Ammon's horn (tissue), 1 donor: ENCODE data around the gene NUAK2.
A peak's percentile ranks its signal among the peaks of the same experiment; 100 is the strongest.

Experiments used
- DNase-seq: peaks from one replicate; pipeline ENCODE4 v3.0.0-alpha.2; 2016; ENCODE audit warnings: low spot score

Gene NUAK2

GRCh38 chr1:205346956-205347574 lies 25.5 kb upstream of the NUAK2 start:
- no peak for DNase-seq

- no peak for DNase-seq
These were observed 24.2 kb upstream of the NUAK2 start for GRCh38 chr1:205345761-205346160.

DNA sequence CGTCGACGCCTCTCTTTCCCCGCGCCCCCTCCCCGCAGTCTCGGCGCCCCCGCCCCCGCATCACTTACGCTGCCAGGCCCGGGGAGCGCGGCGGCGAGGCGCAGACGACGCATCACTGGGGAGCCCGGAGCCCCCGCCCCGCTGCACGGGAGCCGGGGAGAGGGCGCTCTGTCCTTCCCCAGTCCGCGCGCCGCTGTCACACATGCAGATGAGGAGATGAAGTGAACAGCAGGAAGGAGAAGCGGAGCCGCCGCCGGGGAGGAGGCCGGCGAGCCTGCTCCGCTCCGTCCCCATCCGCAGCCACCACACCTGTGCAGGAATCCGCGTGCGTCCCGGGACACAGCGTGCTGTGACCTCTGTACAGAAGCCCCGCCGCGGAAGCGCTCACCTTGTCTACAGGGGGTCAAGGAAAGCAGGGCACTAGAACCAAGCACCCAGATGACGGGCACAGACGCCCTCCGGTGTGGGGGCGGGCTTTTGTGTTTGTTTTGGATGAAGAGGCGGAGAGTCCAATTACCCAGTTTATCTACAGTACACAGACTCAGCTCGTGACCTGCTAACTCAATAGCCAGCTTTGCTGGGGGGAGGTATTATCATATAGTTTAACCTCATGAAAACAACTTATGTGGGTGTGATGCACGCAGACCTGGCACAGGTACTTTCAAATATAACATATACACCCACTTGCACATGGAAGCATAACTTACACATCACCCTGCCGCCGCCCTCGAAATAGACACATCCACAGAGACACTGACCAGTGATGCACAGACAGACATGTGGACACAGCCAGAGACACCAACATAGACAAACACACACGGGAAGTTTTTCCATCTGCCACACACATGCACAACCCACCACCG lies 22.8 kb upstream of the NUAK2 start:
- DNase-seq, result no peak

DNA sequence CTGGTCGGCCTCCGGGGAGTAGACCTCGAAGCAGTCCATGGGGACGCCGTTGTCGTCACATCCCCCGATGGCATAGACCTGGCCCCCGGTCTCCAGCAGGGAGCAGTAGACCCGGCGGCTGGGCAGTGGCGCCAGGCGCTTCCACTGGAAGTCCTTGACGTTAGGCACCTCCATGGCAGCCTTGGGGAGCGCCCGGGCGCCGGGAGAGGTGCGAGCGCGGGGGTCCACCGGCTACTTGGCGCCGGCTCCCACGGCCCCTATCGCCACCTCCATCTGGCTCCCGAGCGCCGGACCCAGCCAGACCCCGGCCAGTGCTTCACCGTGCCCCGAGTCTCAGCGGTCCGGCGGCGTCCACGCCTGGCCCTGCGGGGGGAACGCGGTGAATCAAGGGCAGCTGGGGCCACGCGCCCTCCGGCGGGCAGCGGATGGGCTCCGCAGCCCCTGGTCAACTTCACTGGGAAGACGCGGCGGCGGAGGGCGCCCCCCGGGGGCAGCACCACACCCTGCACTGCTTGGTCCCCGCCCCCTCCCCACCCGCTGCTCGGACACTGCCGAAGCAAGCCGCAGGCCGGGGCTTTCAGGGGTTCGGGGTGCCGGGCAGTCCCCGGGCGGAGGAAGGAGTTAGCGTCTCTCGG lies 22.0 kb upstream of the NUAK2 start:
- no peak for DNase-seq

DNA sequence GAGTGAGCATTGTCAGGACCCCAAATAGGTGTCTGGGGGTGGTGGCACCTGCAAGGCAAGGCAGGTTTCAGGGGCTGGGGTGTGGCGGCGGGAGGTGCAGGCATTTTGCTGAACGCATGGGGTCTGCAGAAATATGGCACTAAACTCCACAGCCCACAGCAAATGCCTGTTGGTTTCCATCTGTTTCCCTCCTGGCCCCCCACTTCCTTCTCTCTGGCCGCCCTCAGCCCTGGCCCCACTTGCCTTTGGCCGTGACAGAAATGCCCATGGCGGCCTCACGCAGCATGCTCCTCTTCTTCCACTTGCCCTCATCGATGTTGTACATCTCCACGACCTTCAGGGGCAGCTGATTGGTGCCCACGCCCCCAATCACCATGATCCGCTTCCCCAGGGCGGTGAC lies 21.4 kb upstream of the NUAK2 start:
- no peak for DNase-seq

GRCh38 chr1:205340676-205341075 lies 19.1 kb upstream of the NUAK2 start:
- no peak for DNase-seq

GRCh38 chr1:205339717-205340116 lies 18.2 kb upstream of the NUAK2 start:
- no peak for DNase-seq

GRCh38 chr1:205339197-205339702 lies 17.7 kb upstream of the NUAK2 start:
- DNase-seq, result no peak

DNA sequence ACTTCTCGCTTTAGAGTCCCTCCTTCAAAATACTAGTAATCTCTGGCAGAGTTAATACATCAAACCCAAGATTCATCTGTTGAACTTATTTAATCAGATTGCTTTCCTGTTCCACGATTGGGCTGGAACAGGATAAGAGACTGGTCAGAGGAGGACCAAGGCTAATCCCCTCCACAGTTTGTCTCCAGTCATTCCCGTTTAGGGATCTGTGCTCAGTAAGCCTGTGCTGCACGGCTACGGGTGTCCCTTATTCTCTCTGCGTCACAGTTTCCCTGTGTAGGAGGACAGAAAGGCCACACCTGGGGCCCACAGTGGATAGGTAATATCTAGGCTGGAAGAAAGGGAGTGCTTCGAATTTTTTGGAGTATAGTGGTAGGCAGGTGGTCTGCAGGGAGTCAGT lies 16.5 kb upstream of the NUAK2 start:
- DNase-seq, result no peak

DNA sequence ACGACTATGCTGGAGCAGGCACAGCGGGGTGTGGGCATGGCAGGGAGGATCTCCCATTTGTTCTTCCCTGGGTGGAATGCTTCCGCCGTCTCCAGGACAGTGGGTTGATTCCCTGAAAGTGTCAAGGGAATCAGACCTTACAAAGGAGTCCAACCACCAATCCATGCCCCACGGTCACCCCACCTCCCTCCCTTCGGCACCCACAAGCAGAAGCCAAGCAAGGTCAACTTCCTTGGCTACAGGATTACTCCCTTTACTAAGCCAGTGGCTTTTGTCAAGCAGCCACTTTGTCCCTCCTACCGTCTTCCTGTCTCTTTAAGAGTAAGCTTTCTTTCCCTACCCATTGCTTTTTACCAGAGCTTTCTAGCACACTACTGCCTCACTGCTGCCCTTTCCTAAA lies 15.9 kb upstream of the NUAK2 start:
- no peak for DNase-seq

DNA sequence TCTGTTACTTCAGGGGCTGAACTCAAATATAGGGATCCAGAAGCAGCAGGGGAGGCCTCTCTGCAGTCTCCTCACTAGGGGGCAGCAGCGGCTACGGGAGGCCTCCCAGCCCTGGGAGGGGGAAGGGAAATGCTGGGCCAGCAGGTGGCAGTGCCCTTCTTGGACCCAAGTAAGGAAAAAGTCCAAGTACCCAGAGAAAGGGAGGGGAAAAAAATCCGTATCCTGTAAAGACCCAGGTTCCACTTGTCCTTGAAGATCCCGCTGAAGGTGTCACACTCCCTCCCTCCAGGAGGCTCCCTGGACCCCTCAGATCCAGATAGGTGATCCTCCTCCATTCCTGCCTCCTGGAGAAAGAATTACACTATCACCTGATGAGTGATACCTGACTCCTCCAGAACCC lies 14.1 kb upstream of the NUAK2 start:
- DNase-seq, result peak; percentile 92

DNA sequence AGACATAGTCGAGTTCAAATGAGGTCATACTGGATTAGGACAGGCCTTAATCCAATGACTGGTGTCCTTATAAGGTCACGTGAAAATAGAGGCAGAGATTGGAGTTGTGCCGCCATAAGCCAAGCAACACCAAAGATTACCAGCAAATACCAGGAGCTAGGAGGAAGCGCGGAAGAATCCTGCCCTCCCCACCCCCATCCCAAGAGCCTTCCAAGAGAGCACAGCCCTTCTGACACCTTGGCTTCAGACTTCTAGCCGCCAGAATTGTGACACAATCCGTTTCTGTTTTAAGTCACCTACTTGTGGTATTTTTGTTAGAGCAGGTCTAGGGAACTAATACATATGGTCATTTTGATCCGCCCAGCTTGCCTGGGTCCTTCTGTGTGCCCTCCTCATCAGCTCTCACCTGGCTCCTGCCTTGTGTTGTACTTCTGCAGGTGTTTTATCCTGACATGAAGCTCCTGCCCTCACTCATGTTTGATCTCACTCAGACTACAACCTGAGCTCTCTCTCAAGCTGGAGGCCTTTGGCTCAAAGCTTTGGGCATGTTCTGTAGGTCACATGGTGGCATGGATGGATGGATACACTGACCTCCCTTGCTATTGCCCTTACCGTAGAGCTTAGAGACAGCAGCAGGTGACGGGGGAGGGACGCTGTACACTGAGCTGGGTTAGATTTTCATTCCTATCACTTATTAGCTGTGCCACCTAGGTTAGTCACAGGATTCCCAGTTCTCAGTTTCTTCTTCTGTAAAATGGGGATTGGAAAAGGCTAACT lies 10.7 kb upstream of the NUAK2 start:
- DNase-seq, result no peak

DNA sequence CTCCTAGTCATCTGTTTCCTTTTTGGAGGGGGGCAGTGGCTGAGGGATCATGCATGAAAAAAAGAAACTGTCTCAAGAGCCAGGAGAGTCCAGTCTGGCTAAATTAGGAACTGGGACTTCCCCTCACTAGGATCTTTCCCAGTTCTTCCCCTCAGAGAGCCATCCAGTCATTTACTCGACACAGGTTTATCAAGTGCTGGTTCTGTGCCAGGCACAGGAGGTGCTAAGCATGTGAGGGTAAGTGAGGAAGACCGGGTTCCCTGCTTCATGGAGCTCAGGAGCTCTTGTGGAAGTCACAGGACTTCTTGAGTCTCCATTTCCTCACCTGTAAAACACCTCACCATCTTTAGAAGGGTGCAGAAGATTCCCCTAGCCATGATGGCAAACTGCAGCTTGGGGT lies 8.6 kb upstream of the NUAK2 start:
- DNase-seq, result no peak

DNA sequence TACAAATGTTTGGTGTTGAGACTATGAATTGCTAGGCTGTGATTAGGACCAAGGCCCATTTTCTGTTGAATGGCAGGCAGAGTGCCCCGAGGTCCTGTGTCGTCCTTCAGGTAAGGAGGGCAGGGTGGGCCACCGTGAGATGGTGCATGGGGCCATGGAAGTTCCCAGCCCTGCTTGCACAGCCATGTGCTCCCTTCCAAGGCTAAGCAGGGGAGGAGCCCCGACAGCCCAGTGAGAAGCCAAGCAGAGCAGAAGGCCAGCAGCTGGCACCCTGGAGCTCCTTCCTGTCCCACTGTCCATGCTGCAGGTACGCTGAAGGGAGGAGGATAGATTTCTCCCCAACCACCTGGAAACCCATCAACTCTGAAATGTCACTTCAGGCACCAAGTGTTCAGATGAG lies 8.2 kb upstream of the NUAK2 start:
- DNase-seq, result no peak

DNA sequence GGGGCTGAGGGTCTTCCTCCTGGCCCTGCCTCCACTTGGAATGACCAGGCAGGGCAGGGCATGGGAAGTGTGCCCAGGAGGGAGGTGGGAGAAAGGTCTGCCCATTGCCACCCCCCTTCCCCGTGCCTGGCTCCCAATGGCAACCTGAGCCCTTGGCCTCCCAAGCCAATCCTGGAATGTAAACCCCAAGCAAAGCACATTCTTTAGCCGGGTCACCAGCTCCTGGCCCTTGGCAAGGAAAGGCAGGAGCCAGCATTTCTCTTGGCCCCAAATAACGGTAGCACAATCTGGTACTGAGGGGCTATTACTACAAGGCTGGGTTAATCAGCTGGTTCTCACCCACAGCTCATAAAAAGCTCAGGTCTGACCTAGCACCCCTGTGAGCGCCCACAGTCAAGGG lies 6.9 kb upstream of the NUAK2 start:
- no peak for DNase-seq

DNA sequence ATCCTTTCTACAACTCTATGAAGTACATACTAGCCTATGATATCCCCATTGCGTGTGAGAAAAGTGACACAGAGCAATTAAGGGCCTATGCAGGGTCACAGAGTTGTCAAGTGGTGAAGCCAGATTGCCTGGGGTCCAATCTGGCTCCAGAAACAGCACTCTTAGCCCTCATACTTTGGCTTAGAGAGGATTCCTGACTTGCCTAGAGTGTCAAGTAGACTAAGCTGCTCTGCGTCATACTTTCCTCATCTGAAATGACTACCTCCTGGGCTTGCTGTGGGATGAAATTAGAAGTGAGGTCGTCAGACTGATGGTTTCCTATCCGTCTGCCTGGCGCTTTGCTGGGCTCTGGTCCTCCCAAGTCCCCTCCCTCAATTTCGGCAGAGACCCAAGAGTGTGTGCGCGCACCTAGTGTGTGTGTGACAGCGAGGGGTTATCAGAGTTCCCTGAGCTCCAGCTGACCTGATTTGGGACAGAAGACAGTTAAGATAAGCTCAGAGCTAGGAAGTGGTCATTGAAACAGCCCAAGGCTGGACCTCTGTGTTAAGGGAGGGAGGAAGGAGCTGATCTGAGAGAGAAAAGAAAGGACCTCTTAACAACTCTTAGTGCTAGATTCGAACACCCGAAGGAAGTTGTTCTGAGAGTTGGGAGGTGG lies 5.4 kb upstream of the NUAK2 start:
- no peak for DNase-seq

- DNase-seq, result peak; percentile 88
These were observed 3.9 kb upstream of the NUAK2 start for GRCh38 chr1:205325334-205325884.

GRCh38 chr1:205324781-205325180 lies 3.2 kb upstream of the NUAK2 start:
- DNase-seq, result no peak

- no peak for DNase-seq
These were observed 2.2 kb upstream of the NUAK2 start for GRCh38 chr1:205323794-205324193.

GRCh38 chr1:205321959-205322283 lies 376 bp upstream of the NUAK2 start:
- DNase-seq, result no peak
